ENCODE measurements around the gene NRXN3. TPM values are rescaled to one million over a fixed set of nuclear protein-coding genes. Genes with fewer than 3 reads are reported as not detected.

The NRXN3 gene
- polyA plus RNA-seq, 1 donor (not counting 4 experiments of a cell fraction or from before 2014, with no cell fraction given) = 0.89 TPM

GRCh38 chr14:79826362-79826761, 1656.2 kb downstream of the NRXN3 start:
- Histone ChIP-seq H3K9me3 (ENCODE audit: control insufficient read depth, low read depth, low read length) (no peaks in the 10 kb centered on the region), H4K20me1 (ENCODE audit: control insufficient read depth, extremely low read depth, insufficient read depth, low read length) (no peaks in the 10 kb centered on the region), H3K4me2 (ENCODE audit: control insufficient read depth, extremely low read depth, insufficient read depth, low read depth, low read length) (no peak overlapping the region), H3K79me2 (ENCODE audit: control insufficient read depth, insufficient read depth, low read length) (no peaks in the 10 kb centered on the region), H3K9ac (ENCODE audit: control insufficient read depth, extremely low read depth, insufficient read depth, low read length) (no peak overlapping the region), H3K27ac (ENCODE audit: control insufficient read depth, insufficient read depth, low read length) (no peak overlapping the region), H3K36me3 (ENCODE audit: control insufficient read depth in 2 of 2, extremely low read depth in 1 of 2, insufficient read depth in 2 of 2, low read length in 2 of 2) (no peaks in the 10 kb centered on the region), H3K27me3 (ENCODE audit: control insufficient read depth, extremely low read depth, insufficient read depth, low read length) (no peaks in the 10 kb centered on the region), H3K4me1 (ENCODE audit: control insufficient read depth, extremely low read depth, insufficient read depth, low read length) (peaks cover 3% of the 10 kb centered on the region), H3K9me1 (ENCODE audit: control insufficient read depth, extremely low read depth, insufficient read depth, low read length) (no peaks in the 10 kb centered on the region), H3K4me3 (ENCODE audit: control insufficient read depth in 2 of 3, extremely low read depth in 1 of 3, insufficient read depth in 2 of 3, low read depth in 1 of 3, low read length in 3 of 3) (no peak overlapping the region), H2AFZ (ENCODE audit: control insufficient read depth, low read length) (no peak overlapping the region)
- FAIRE-seq = no peak
- dilution Hi-C loops (cut with MboI; ENCODE audit: extremely low pct_ligation_motif_present, low sequenced_read_pairs) = no loop called here
- no peak for TF ChIP-seq EZH2 (IDR thresholded peaks at IDR 0.05; ENCODE audit: low read length)
- TF ChIP-seq, protein P1, sequence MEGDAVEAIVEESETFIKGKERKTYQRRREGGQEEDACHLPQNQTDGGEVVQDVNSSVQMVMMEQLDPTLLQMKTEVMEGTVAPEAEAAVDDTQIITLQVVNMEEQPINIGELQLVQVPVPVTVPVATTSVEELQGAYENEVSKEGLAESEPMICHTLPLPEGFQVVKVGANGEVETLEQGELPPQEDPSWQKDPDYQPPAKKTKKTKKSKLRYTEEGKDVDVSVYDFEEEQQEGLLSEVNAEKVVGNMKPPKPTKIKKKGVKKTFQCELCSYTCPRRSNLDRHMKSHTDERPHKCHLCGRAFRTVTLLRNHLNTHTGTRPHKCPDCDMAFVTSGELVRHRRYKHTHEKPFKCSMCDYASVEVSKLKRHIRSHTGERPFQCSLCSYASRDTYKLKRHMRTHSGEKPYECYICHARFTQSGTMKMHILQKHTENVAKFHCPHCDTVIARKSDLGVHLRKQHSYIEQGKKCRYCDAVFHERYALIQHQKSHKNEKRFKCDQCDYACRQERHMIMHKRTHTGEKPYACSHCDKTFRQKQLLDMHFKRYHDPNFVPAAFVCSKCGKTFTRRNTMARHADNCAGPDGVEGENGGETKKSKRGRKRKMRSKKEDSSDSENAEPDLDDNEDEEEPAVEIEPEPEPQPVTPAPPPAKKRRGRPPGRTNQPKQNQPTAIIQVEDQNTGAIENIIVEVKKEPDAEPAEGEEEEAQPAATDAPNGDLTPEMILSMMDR (optimal IDR thresholded peaks at IDR 0.05 in 1 of 3, IDR thresholded peaks at IDR 0.05 in 1 of 3, conservative IDR thresholded peaks at IDR 0.05 in 1 of 3; ENCODE audit: extremely low read depth in 1 of 3, insufficient read depth in 2 of 3, low read length in 3 of 3) = no peak
- no peak for DNase-seq (ENCODE audit: low read depth, low spot score)

DNA sequence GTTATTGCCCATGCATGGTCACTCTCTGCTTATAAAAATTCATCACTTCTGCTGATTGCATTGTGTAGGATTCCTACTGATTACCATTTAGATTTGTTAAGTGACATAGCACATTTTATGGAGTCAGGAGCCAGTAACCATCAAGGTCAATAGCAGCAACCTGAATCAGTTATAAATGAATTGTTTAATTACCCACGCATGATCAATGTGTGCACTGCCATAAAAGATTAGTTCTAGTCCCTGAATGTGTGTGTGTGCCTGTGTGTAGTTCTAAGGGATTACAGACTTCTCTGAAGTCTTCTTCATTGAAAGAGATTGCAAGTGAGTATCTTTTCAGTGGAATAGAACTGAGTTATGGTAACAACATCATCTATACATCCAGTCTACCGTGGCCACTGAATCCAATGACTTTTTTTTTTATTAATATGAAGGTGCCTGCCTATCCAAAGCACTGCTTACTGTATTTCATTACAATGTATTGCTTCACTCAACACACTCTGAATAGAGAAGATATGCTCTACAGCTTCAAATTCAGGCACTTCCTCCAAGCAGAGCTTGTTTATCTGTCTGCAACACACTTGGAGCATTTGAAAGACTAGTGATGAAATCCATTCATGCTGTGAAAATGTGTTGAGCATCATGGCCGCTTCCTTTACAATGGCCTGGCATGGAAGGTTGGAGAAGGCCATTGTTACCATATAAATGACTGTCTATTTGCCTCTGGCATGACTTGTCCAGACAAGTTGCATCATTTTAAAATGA, 1659.4 kb downstream of the NRXN3 start:
- Histone ChIP-seq H3K4me2 (ENCODE audit: control insufficient read depth, extremely low read depth, insufficient read depth, low read depth, low read length) (no peak overlapping the region), H3K36me3 (ENCODE audit: control insufficient read depth in 2 of 2, extremely low read depth in 1 of 2, insufficient read depth in 2 of 2, low read length in 2 of 2) (no peaks in the 10 kb centered on the region), H3K4me1 (ENCODE audit: control insufficient read depth, extremely low read depth, insufficient read depth, low read length) (peaks cover 3% of the 10 kb centered on the region), H3K9me3 (ENCODE audit: control insufficient read depth, low read depth, low read length) (no peaks in the 10 kb centered on the region), H3K9ac (ENCODE audit: control insufficient read depth, extremely low read depth, insufficient read depth, low read length) (no peak overlapping the region), H3K4me3 (ENCODE audit: control insufficient read depth in 2 of 3, extremely low read depth in 1 of 3, insufficient read depth in 2 of 3, low read depth in 1 of 3, low read length in 3 of 3) (no peak overlapping the region), H4K20me1 (ENCODE audit: control insufficient read depth, extremely low read depth, insufficient read depth, low read length) (no peaks in the 10 kb centered on the region), H3K27me3 (ENCODE audit: control insufficient read depth, extremely low read depth, insufficient read depth, low read length) (no peaks in the 10 kb centered on the region), H3K27ac (ENCODE audit: control insufficient read depth, insufficient read depth, low read length) (no peak overlapping the region), H3K9me1 (ENCODE audit: control insufficient read depth, extremely low read depth, insufficient read depth, low read length) (no peaks in the 10 kb centered on the region), H3K79me2 (ENCODE audit: control insufficient read depth, insufficient read depth, low read length) (no peaks in the 10 kb centered on the region), H2AFZ (ENCODE audit: control insufficient read depth, low read length) (no peak overlapping the region)
- DNase-seq (ENCODE audit: low read depth, low spot score) = no peak
- no peak for TF ChIP-seq EZH2 (IDR thresholded peaks at IDR 0.05; ENCODE audit: low read length)
- TF ChIP-seq, protein P1 (optimal IDR thresholded peaks at IDR 0.05 in 1 of 3, IDR thresholded peaks at IDR 0.05 in 1 of 3, conservative IDR thresholded peaks at IDR 0.05 in 1 of 3; ENCODE audit: extremely low read depth in 1 of 3, insufficient read depth in 2 of 3, low read length in 3 of 3) = no peak
- dilution Hi-C loops (cut with MboI; ENCODE audit: extremely low pct_ligation_motif_present, low sequenced_read_pairs) = no loop called here
- FAIRE-seq = no peak
